Ishikawa (cell line): Measurements from ENCODE around the gene TANGO6.

Experiments
- CEBPB ChIP-seq: IDR thresholded peaks from 2 replicates; pipeline ENCODE4 v1.6.1; 2012
- EP300 ChIP-seq: IDR thresholded peaks from 2 replicates; pipeline ENCODE4 v1.6.1; 2012; ENCODE audit warnings: borderline replicate concordance

DNA sequence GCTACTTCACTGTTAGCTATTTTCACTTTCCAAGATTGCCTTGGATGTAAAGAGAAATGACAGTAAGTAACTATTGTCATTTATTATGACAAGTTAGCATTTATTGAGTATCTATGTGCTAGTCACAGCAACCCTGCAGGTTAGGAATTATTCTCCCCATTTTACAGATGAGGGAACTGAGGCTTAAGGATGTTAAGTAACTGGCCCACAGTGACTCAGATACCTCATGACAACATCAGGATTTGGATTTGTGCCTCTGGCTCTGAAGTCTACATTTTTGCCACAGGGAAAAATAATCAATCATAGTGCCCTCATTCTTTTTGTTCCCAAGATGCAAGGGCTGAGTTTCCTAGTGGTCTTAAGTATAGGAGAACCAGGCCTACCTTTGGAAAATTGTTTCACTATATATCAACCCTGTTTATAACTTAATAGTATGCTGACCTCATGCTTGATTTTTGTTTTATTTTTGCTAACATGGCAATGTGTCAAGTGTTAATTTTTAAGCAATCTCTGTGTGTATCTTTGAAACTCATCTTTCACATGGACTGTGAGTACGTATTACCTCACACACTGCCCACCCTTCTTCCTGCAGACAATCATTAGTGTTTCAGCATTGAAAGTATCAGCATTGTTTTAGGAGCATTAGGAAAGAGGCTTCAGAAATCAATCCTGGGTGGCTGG lies 105.0 kb downstream of the TANGO6 start:
- TF ChIP-seq CEBPB = no peak
- no peak for TF ChIP-seq EP300
